GM12872 (cell line): Measurements from ENCODE around the gene PNMA8A.

ENCODE experiments used
- TF ChIP-seq, protein P1 (sequence below): IDR thresholded peaks from 3 replicates; pipeline ENCODE4 v1.5.1; 2011; ENCODE audit warnings: low read depth, mild to moderate bottlenecking, low read length, moderate library complexity; ENCODE audit not compliant: insufficient read depth

PNMA8A gene

DNA sequence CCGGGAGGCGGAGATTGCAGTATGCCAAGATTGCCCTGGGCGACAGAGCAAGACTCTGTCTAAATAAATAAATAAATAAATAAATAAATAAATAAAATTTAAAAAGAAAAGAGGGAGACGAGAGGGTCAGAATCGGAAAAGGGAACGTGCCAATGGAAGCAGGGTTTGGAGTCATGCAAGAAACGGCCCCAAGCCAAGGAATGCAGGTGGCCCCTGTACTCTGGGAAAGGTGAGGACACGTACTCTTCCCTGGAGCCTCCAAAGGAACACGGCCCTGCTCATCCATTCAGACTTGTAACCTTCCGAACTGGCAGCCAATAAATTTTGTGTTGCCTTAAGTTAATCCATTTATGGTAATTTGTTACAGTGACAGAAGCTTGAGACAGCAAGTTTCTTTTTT, 22.8 kb downstream of the PNMA8A start:
- TF ChIP-seq, protein P1, sequence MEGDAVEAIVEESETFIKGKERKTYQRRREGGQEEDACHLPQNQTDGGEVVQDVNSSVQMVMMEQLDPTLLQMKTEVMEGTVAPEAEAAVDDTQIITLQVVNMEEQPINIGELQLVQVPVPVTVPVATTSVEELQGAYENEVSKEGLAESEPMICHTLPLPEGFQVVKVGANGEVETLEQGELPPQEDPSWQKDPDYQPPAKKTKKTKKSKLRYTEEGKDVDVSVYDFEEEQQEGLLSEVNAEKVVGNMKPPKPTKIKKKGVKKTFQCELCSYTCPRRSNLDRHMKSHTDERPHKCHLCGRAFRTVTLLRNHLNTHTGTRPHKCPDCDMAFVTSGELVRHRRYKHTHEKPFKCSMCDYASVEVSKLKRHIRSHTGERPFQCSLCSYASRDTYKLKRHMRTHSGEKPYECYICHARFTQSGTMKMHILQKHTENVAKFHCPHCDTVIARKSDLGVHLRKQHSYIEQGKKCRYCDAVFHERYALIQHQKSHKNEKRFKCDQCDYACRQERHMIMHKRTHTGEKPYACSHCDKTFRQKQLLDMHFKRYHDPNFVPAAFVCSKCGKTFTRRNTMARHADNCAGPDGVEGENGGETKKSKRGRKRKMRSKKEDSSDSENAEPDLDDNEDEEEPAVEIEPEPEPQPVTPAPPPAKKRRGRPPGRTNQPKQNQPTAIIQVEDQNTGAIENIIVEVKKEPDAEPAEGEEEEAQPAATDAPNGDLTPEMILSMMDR = no peak

DNA sequence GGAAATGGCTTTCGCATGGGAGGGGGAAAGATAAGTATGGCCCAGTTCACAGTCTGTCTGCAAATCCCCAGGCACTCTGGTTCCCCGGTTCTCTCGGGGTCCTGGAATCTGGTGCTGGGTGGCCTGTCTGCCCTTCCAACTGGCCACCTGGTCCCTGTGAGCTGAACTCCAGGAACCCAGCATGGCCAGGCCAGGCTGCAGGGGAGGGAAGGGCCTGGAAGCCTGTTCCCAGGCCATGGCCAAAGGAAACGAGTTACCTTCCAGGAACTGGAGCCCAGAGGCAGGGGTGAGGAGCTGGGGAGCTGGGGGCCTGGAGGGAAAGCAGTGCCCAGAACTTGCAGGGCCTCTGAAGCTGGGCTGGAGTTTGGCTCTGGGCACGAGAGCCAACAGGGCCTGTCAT, 23.5 kb downstream of the PNMA8A start:
- TF ChIP-seq, protein P1 = no peak

DNA sequence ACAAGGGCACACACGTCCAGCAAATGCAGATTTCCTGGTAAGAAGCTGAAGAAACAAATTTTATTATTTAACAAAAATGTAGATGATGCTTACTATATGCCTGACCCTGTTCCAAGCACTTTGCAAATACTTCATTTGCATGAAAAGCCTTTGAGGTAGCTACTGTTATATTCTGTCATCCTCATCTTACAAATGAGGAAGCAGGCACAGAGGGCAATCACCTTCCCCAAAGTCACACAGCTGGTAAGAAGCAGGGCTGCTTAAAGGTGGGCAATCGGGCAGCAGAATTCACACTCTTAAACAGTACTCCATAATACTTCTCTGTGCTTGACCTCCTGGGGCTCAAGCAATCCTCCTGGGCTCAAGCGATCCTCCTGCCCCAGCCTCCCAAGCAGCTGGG, 24.4 kb downstream of the PNMA8A start:
- TF ChIP-seq, protein P1 = no peak

DNA sequence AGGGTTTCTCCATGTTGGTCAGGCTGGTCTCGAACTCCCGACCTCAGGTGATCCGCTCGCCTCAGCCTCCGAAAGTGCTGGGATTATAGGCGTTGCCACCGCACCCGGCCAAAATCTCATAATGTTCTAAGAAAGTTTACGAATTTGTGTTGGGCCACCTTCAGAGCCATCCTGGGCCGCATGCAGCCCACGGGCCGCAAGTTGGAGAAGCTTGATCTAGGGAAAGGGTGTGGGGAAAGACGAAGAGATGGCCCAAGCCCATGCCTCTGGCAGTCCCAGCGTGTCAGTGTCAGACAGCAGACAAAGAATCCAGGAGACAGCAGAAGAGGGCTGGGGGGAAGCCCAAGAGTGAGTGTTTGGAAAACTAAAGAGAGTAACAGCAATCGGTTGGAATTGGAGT, 25.3 kb downstream of the PNMA8A start:
- TF ChIP-seq, protein P1 = no peak

DNA sequence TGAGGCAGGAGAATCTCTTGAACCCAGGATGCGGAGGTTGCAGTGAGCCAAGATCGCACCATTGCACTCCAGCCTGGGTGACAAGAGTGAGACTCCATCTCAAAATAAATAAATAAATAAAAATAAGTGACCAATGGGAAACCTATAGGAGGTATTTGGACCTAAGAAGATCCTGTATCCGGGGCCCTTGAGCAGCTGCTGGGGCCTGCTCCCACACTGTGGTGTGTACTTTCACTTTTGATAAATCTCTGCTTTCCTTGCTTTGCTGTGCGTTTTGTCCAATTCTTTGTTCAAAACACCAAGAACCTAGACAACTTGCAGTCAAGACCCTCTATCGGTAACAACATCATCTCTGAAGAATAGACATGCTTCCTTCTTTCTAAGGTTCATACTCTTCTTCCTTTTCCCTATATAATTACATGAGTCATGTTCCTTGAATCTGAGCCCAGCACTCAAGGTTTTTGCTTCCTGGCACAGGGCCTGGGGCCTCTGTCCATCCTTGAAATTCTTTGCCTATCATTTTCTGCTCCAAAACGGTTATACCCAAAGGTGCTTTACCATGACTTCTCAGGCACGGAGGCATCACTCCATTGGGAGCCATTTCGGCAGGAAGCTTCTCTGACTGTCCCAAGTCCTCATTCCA, 28.4 kb downstream of the PNMA8A start:
- TF ChIP-seq, protein P1 = no peak

DNA sequence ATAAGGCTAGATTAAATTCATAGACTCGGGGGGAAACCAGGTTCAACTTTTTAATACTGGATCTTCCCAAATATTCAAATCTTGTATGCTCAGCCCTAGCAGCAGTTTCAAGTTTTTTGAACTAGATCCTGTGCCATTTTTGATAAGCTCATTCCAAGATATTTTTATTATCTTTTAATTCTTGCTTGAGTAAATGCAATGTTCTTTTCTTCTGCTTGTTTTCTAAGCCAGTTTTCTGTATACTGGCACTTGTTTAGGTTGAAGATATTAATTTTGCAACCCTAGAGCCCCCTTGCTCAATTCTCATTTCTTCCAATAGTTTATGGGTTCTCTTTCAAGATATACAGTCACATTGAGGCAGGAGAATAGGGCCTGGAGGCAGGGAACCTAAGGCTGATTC, 29.5 kb downstream of the PNMA8A start:
- TF ChIP-seq, protein P1 = no peak

DNA sequence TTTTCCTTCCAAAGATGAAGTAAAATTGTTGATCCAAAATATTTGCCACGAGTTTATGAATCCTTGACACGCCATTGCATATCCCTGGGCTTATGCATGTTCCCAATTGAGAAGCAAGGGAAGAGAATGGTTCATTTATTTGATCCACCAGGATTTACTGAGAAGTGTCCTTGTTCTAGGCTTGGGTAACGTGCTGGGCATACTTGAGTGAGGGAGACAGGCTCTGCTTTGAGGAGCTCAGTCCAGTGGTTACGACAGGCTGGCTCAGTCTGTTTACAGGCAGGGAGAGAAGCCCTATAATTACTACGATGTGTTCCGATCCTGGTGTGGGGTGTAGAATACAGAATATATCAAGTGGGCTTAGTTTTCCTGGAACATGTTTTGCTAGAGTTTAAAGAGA, 36.4 kb downstream of the PNMA8A start:
- TF ChIP-seq, protein P1 = no peak

DNA sequence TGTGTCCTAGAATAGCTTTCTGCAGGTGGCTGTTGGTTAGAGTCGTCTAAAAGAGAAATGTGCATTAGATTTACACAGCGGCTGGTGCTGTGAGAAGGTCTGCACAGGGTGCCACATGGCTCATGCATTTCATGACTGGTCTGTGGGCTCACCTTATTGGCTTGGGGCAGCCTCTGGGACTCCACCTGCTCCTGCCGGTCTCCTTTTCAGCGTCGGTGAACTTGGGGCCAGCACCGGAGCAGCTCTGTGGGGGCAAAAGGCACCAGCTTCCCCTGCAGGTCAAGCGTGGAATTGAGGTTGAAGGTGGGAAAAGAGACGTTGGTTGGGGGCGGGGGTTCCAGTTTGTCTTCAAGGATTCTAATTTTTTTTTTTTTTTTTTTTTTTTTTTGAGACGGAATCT, 39.5 kb downstream of the PNMA8A start:
- TF ChIP-seq, protein P1 = no peak
